RCC 7860 (cell line): ENCODE data around the gene C6orf58.
A peak's percentile ranks its signal among the peaks of the same experiment; 100 is the strongest.
"Not testable (repeated sequence)": the region's sequence is repeated elsewhere in the genome, so short reads cannot be mapped to it uniquely, and the experiment has no call there.

Experiments
- DNase-seq: peaks from one replicate; pipeline ENCODE4 v3.0.0-alpha.2; 2015; ENCODE audit warnings: low spot score
- FAIRE-seq: peaks from 2 replicates; lab custom pipeline; 2012; peaks lifted over from hg19 to GRCh38; lab: Jason Lieb, UNC

C6orf58 gene

GRCh38 chr6:127589135-127589534, 12.2 kb downstream of the C6orf58 start:
- FAIRE-seq, result no peak

GRCh38 chr6:127590344-127590743, 13.4 kb downstream of the C6orf58 start:
- FAIRE-seq (no peak), DNase-seq (no peak)

More at GRCh38 chr6:127589135-127589534, 12.2 kb downstream of the C6orf58 start:
- no peak for DNase-seq

- FAIRE-seq (no peak), DNase-seq (no peak)
Observed at GRCh38 chr6:127592964-127593363, 16.0 kb downstream of the C6orf58 start.

- DNase-seq, FAIRE-seq: not testable (repeated sequence)
Observed at GRCh38 chr6:127593456-127593855, 16.5 kb downstream of the C6orf58 start.

- FAIRE-seq, result no peak
- DNase-seq, result peak; percentile 41
Observed at GRCh38 chr6:127606131-127606562, 29.2 kb downstream of the C6orf58 start.

- FAIRE-seq, result no peak
- no peak for DNase-seq
Observed at GRCh38 chr6:127608554-127609270, 31.7 kb downstream of the C6orf58 start.

GRCh38 chr6:127618729-127619128, 41.8 kb downstream of the C6orf58 start:
- DNase-seq, result no peak
- FAIRE-seq, result no peak

GRCh38 chr6:127630800-127631199, 53.8 kb downstream of the C6orf58 start:
- FAIRE-seq (no peak), DNase-seq (no peak)

GRCh38 chr6:127634178-127634577, 57.2 kb downstream of the C6orf58 start:
- no peak for DNase-seq
- FAIRE-seq, result no peak

GRCh38 chr6:127635091-127635490, 58.1 kb downstream of the C6orf58 start:
- FAIRE-seq (no peak), DNase-seq (no peak)

- DNase-seq, result no peak
Observed at GRCh38 chr6:127637830-127638409, 60.9 kb downstream of the C6orf58 start.

More at GRCh38 chr6:127637830-127638409, 60.9 kb downstream of the C6orf58 start:
- FAIRE-seq, result no peak
